Measurements from ENCODE around the gene NKX6-1. TPM values are rescaled to one million over a fixed set of nuclear protein-coding genes. Genes with fewer than 3 reads are reported as not detected.

NKX6-1 gene
- total and polyA plus RNA-seq, 12 donors = 0.06 to 0.14 TPM; not detected in 10

DNA sequence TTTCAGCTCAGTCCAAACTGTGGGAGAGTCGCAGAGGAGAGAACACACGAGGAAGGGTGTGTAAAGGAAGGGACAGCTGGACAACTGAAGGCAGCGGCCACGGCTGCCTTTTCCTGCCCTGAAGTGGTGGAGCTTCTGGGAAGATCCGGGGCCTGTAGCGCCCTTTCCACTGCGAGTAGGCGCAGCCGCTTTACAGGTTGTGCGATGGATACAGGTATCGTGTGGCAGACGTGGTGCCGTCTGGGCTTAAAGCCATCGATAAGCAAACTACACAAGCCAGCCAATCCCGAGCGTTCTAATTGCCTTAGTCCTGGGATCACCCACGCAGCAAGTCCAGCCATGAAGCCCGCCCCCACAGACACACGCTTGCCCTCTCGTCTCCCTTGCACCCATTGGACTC is 15.4 kb downstream of the NKX6-1 start:
- intact Hi-C loops (cut with DNase I) = no loop called here
- H3K36me3 ChIP-seq (replicated peaks in 1 of 2) = no peaks in the 10 kb centered on the region
- WGBS, 4 donors = 12 to 23% (median 15%) methylated on average over 14 to 20 of the region's 20 CpGs
- no peak overlapping the region for H3K27ac ChIP-seq
- H3K4me1 ChIP-seq (replicated peaks in 1 of 2) = peaks cover 0 to 10% of the 10 kb centered on the region in 2 donors
- H3K9me3 ChIP-seq (replicated peaks in 1 of 3) = no peaks in the 10 kb centered on the region
- DNase-seq = no peak
- TF ChIP-seq CTCF (IDR thresholded peaks at IDR 0.05) = no peak
- TF ChIP-seq POLR2A (IDR thresholded peaks at IDR 0.05) = no peak
- no peak overlapping the region for H3K4me3 ChIP-seq
- peaks cover 79% of the 10 kb centered on the region for H3K27me3 ChIP-seq

DNA sequence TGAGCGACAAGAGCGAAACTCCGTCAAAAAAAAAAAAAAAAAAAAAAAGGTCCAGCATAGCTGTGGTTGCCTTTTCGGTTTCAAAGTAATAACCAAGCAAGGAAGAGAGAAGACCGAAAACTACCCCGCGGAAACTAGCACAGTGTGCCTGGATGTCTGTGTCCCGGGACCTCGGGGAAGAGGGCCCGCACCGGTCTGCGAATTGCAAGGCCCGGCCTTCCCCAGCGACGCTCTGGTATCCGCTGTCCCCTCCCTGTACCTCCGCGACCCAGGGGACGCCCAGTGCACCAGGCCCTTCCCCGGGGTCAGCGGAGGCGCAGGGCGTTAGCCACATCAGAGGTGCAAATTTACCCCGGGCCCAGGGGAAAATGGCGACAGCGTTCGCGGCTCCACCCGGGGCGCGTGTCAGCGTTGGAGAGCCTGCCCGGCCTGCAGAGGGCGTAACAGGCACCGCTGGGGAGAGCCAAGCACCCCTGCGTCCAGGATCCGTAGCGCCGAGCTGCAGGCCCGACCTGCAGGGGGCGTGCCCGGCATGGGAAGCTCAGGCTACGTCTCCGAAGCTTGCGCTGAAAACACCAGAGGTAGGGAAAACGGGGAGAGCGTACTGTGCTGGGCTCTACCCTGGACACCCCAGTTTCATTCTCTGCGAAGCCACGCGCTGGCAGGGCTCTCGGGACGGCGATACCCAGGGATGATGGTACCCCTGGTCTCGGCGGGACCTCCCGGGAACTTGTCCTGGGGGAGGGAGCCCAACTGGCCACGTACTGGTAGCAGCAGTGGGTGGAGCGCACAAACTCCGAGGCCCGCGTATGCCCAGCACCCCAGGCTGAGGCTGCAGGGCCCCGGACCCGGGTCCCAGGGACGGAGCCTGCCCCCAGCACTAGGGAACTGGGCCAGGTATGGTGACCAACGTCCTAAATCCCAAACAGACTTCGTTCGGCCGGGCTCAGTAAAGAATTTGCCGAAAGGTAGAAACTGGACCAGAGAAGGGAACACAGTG is 16.2 kb downstream of the NKX6-1 start:
- Histone ChIP-seq H3K4me3 (peak overlapping the region in 1 of 4 donors; percentile 29), H3K27me3 (peaks cover 73% of the 10 kb centered on the region), H3K36me3 (replicated peaks in 1 of 2) (no peaks in the 10 kb centered on the region), H3K27ac (no peak overlapping the region), H3K4me1 (replicated peaks in 1 of 2) (peaks cover 0 to 10% of the 10 kb centered on the region in 2 donors), H3K9me3 (replicated peaks in 1 of 3) (no peaks in the 10 kb centered on the region)
- DNase-seq = peak in 1 of 7 donors; percentile 18
- intact Hi-C loops (cut with DNase I) = no loop called here
- TF ChIP-seq CTCF (IDR thresholded peaks at IDR 0.05) (peak in 2 of 6 experiments; percentile 20 to 31), POLR2A (IDR thresholded peaks at IDR 0.05) (no peak)
- WGBS, 4 donors = 7 to 9% (median 9%) methylated on average over 30 to 69 of the region's 69 CpGs

- TF ChIP-seq CTCF (IDR thresholded peaks at IDR 0.05) (no peak), POLR2A (IDR thresholded peaks at IDR 0.05) (no peak)
- no peak overlapping the region for H3K27ac ChIP-seq
- peaks cover 0 to 10% of the 10 kb centered on the region in 2 donors for H3K4me1 ChIP-seq (replicated peaks in 1 of 2)
- no peaks in the 10 kb centered on the region for H3K36me3 ChIP-seq (replicated peaks in 1 of 2)
- 5 to 9% (median 7%) methylated on average over 3 to 20 of the region's 20 CpGs for WGBS, 4 donors
- H3K9me3 ChIP-seq (replicated peaks in 1 of 3) = no peaks in the 10 kb centered on the region
- H3K27me3 ChIP-seq = peaks cover 67% of the 10 kb centered on the region
- no peak overlapping the region for H3K4me3 ChIP-seq
- intact Hi-C loops (cut with DNase I) = no loop called here
- no peak for DNase-seq
These were observed 17.2 kb downstream of the NKX6-1 start for GRCh38 chr4:84481860-84482245.

DNA sequence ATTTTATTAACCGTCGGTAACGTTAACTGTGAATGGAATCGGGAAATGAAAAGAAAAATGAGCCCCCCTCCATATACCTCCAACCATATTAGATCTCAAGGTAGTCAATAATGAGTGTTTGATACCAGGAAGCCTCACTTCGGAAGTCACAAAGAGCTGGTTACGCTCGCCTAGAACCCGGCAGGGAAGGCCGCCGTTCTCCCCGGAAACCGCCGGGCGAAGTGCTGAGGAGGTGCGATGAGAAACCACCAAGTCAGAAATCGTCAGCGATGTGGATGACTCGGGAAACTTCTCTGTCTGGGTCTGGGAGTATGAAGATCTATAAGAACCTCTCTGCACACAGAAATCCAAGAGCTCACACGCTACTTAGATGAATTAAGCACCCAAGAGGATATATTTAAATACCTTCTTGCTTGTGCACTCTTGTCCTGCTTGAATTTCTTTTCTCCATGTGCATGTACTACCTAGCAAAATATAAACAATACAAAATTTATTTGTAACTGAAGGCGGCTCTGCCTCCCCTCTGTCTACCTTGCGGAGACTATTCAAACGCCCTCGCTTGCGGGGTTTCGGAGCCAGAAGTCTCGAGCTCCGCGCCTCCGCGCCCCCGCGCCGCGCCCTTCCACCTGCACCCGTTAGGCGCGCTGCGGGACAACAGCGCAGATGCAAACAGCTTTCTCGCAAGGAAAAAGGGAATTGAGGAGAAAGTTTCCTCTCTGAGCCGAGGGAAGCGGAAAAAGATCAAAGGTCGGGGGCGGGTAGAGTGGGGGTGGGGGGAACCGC is 17.8 kb downstream of the NKX6-1 start:
- Histone ChIP-seq H3K4me3 (no peak overlapping the region), H3K27ac (no peak overlapping the region)

More for the DNA sequence above, 17.8 kb downstream of the NKX6-1 start:
- no peak for DNase-seq
- intact Hi-C loops (cut with DNase I) = no loop called here
- Histone ChIP-seq H3K9me3 (replicated peaks in 1 of 3) (no peaks in the 10 kb centered on the region), H3K36me3 (replicated peaks in 1 of 2) (no peaks in the 10 kb centered on the region), H3K27me3 (peaks cover 67% of the 10 kb centered on the region), H3K4me1 (replicated peaks in 1 of 2) (peaks cover 0 to 10% of the 10 kb centered on the region in 2 donors)
- TF ChIP-seq POLR2A (IDR thresholded peaks at IDR 0.05) (no peak), CTCF (IDR thresholded peaks at IDR 0.05) (no peak)
- WGBS, 4 donors = 10 to 14% (median 11%) methylated on average over 36 to 45 of the region's 45 CpGs
